LNCAP (cell line): Measurements from ENCODE around the gene ZBTB37.

ENCODE experiments used
- CTCF ChIP-seq: fragments of 450-650 bp; IDR thresholded peaks from 2 replicates; pipeline ENCODE4 v1.5.1; 2017; ENCODE audit warnings: mild to moderate bottlenecking

Gene ZBTB37

GRCh38 chr1:173886746-173887611, 18.8 kb downstream of the ZBTB37 start:
- TF ChIP-seq CTCF: no peak

DNA sequence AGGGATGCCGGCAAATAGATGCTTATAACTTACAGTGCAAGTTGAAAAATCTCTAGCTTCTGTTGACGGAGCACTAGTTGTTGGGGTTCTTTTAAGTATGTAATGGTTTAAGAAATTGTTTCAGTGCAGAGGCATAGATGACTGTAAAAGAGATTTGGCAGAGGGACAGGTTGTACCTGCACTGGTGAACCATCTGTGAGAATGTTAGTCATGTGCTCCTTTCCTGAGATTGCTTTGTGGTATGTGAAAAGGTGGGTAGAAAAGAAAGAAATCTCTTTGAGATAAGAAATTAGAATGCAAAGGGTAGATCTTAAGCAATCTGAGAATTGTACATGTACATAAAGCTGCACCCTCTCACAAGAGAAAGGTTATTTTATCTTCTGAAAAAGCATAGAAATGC, 19.4 kb downstream of the ZBTB37 start:
- TF ChIP-seq CTCF: no peak

DNA sequence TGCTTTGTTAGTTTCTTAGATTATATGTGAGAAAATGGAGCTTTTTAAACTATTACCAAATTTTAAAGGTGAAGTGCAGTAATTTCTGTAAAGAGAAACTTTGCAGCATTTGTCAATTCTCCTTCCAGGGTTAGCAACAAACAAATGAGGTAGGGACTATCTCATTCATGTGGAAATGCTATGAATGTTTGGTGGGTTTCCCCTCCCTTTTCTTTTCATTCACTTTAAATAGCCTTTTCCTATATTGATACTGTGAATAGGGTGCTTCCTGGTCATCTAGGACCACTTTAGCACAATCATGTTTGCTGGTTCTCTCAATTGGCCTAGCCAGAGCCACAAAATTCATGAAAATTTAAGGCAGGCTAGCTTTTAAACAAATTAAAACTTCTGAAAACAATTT, 20.6 kb downstream of the ZBTB37 start:
- TF ChIP-seq CTCF: no peak

GRCh38 chr1:173889885-173890284, 21.7 kb downstream of the ZBTB37 start:
- TF ChIP-seq CTCF: no peak

GRCh38 chr1:173893611-173894010, 25.4 kb downstream of the ZBTB37 start:
- TF ChIP-seq CTCF: no peak

DNA sequence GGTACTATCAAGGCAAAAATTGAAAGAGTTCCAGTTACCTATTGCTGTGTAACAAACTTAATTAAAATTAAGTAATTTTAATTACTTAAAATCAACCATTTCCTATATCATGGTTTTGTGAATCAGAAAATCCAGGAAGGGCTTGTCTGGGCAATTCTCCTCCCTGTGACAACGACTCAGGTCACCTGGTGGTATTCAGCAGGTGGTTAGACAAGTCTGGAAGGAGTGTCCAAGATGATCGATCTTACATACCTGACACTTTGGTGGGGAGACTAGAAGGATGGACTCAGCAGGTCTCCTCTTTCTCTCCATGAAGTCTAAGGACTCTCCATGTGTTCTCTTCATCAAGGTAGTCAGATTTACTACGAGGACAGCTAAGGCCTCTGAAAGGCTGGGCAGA, 26.0 kb downstream of the ZBTB37 start:
- TF ChIP-seq CTCF: no peak

- TF ChIP-seq CTCF: no peak
Measured at GRCh38 chr1:173900427-173900826, 32.2 kb downstream of the ZBTB37 start.

- no peak for TF ChIP-seq CTCF
Measured at GRCh38 chr1:173900992-173901391, 32.8 kb downstream of the ZBTB37 start.
